Measurements from ENCODE around the gene NNMT. TPM values are rescaled to one million over a fixed set of nuclear protein-coding genes. Genes with fewer than 3 reads are reported as not detected.

Gene NNMT
- total and polyA plus RNA-seq, 2 donors (not counting 3 experiments of a cell fraction or from before 2014, with no cell fraction given) = 330 to 454 TPM

- Histone ChIP-seq H3K27ac (ENCODE audit: insufficient read depth, low read depth, low read length) (no peak overlapping the region), H3K4me1 (ENCODE audit: control insufficient read depth, extremely low read depth, insufficient read depth, low read length) (peaks cover 27% of the 10 kb centered on the region)
Measured at GRCh38 chr11:114314096-114314495, 17.9 kb downstream of the NNMT start.

More at GRCh38 chr11:114314096-114314495, 17.9 kb downstream of the NNMT start:
- Histone ChIP-seq H3K36me3 (ENCODE audit: control insufficient read depth in 2 of 2, extremely low read depth in 1 of 2, insufficient read depth in 2 of 2, low read length in 2 of 2) (peaks cover 13 to 18% of the 10 kb centered on the region in 2 experiments), H3K79me2 (ENCODE audit: control insufficient read depth, insufficient read depth, low read length) (peaks cover 37% of the 10 kb centered on the region), H4K20me1 (replicated peaks; ENCODE audit: control insufficient read depth, extremely low read depth, insufficient read depth, low read length) (no peaks in the 10 kb centered on the region), H3K9ac (replicated peaks; ENCODE audit: extremely low read depth, insufficient read depth, low read length) (no peak overlapping the region), H3K27me3 (ENCODE audit: control insufficient read depth in 2 of 2, insufficient read depth in 2 of 2, low read length in 2 of 2) (no peaks in the 10 kb centered on the region), H3K9me1 (replicated peaks; ENCODE audit: control insufficient read depth, extremely low read depth, insufficient read depth, low read length) (no peaks in the 10 kb centered on the region), H3K4me3 (replicated peaks in 1 of 3; ENCODE audit: insufficient read depth in 1 of 3, low read depth in 1 of 3, low read length in 3 of 3) (no peak overlapping the region), H2AFZ (ENCODE audit: low read depth, low read length) (no peak overlapping the region), H3K4me2 (ENCODE audit: insufficient read depth, low read length) (no peak overlapping the region), H3K9me3 (replicated peaks; ENCODE audit: control insufficient read depth, insufficient read depth, low read length) (no peaks in the 10 kb centered on the region)
- CTCF ChIA-PET = interaction anchor here (1.8 kb wide), 1 partner anchor 33 kb away, joined by 5 read pairs; no protein-coding TSS in a partner anchor
- POLR2A ChIA-PET = no interaction called here
- TF ChIP-seq FOS (IDR thresholded peaks at IDR 0.05; ENCODE audit: borderline replicate concordance, insufficient read depth, low read length) (no peak), EZH2 (IDR thresholded peaks at IDR 0.05; ENCODE audit: borderline replicate concordance, low read depth, low read length, severe bottlenecking) (no peak), CTCF (IDR thresholded peaks at IDR 0.05; ENCODE audit: extremely low read depth in 1 of 2, insufficient read depth in 1 of 2, low read depth in 1 of 2, low read length in 2 of 2) (no peak), JUN (IDR thresholded peaks at IDR 0.05; ENCODE audit: borderline replicate concordance, insufficient read depth, insufficient read length, low read depth) (no peak), MYC (IDR thresholded peaks at IDR 0.05; ENCODE audit: low read depth, low read length) (no peak), MAX (IDR thresholded peaks at IDR 0.05; ENCODE audit: insufficient read depth, insufficient read length) (no peak), POLR2A (IDR thresholded peaks at IDR 0.05; ENCODE audit: low read depth, low read length) (no peak), GATA2 (IDR thresholded peaks at IDR 0.05; ENCODE audit: insufficient read depth, insufficient read length, low read depth, low read length) (no peak), POLR2AphosphoS5 (IDR thresholded peaks at IDR 0.05; ENCODE audit: insufficient read depth, low read depth, low read length) (no peak)
- no TSS peak for BruUV-seq (replicated peaks)
- intact Hi-C loops (cut with micrococcal nuclease) (no loop called here), dilution Hi-C loops (cut with MboI; ENCODE audit: extremely low pct_ligation_motif_present, low sequenced_read_pairs) (no loop called here)
- DNase-seq (ENCODE audit: low read depth, low spot score) (no peak), FAIRE-seq (no peak)

All from endothelial cell of umbilical vein (primary cell).